DOHH2 (cell line): Measurements from ENCODE around the gene LIF.

Experiments
- H3F3A ChIP-seq: fragments of 200-600 bp; sonication (generic), shearing (Covaris generic); 2 replicates; pipeline ENCODE4 v1.6.0; 2016; ENCODE audit warnings: antibody characterized with exemption, mild to moderate bottlenecking; ENCODE audit not compliant: control insufficient read depth, insufficient read depth
- H3K27ac ChIP-seq: fragments of 200-600 bp; sonication (generic); 2 replicates; pipeline ENCODE4 v1.5.1; 2014; ENCODE audit warnings: low read depth, mild to moderate bottlenecking, low read length, moderate library complexity
- H3K27me3 ChIP-seq: fragments of 200-600 bp; sonication (generic); 2 replicates; pipeline ENCODE4 v1.6.1; 2014; ENCODE audit warnings: mild to moderate bottlenecking, low read length, mixed read lengths; ENCODE audit not compliant: control insufficient read depth
- H3K36me3 ChIP-seq: fragments of 200-600 bp; sonication (generic); 2 replicates; pipeline ENCODE4 v1.6.1; 2014; ENCODE audit warnings: mild to moderate bottlenecking, low read length, moderate library complexity, mixed read lengths; ENCODE audit not compliant: control insufficient read depth
- H3K4me1 ChIP-seq: fragments of 200-600 bp; sonication (generic); 2 replicates; pipeline ENCODE4 v1.6.1; 2014; ENCODE audit warnings: mild to moderate bottlenecking, low read length, mixed read lengths; ENCODE audit not compliant: control insufficient read depth
- H3K4me2 ChIP-seq: fragments of 200-600 bp; sonication (generic); 2 replicates; pipeline ENCODE4 v1.6.0; 2014; ENCODE audit warnings: mild to moderate bottlenecking, low read length, moderate library complexity
- H3K4me3 ChIP-seq: fragments of 200-600 bp; sonication (generic); 2 replicates; pipeline ENCODE4 v1.5.1; 2014; ENCODE audit warnings: mild to moderate bottlenecking, low read length, mixed read lengths
- H3K79me2 ChIP-seq: fragments of 200-600 bp; sonication (generic); 2 replicates; pipeline ENCODE4 v1.6.1; 2014; ENCODE audit warnings: mild to moderate bottlenecking, low read length, mixed read lengths; ENCODE audit not compliant: control insufficient read depth
- H3K9me2 ChIP-seq: fragments of 200-600 bp; sonication (generic); replicated peaks from 2 replicates; pipeline ENCODE4 v1.6.1; 2014; ENCODE audit warnings: mild to moderate bottlenecking, low read length, mixed read lengths; ENCODE audit not compliant: control insufficient read depth
- H3K9me3 ChIP-seq: fragments of 200-600 bp; sonication (generic); 2 replicates; pipeline ENCODE4 v1.6.1; 2014; ENCODE audit warnings: antibody characterized with exemption, low read length, mixed read lengths; ENCODE audit not compliant: control insufficient read depth, insufficient read depth
- H4K20me1 ChIP-seq: fragments of 200-600 bp; sonication (generic); 2 replicates; pipeline ENCODE4 v1.6.0; 2014; ENCODE audit warnings: low read depth, mild to moderate bottlenecking, antibody characterized with exemption, low read length, moderate library complexity; ENCODE audit not compliant: control insufficient read depth, insufficient read depth
- CTCF ChIP-seq: fragments of 200-600 bp; sonication (generic); IDR thresholded peaks from one replicate; pipeline ENCODE4 v1.5.1; 2014; ENCODE audit warnings: antibody characterized with exemption, mild to moderate bottlenecking, low read depth, low read length; ENCODE audit not compliant: poor library complexity, severe bottlenecking
- EZH2phosphoT487 ChIP-seq: fragments of 200-600 bp; sonication (generic); IDR thresholded peaks from 2 replicates; pipeline ENCODE4 v1.6.1; 2017; ENCODE audit warnings: borderline replicate concordance, mild to moderate bottlenecking, antibody characterized with exemption, low read length, moderate library complexity, mixed read lengths

Gene LIF

GRCh38 chr22:30246814-30247376, 336 bp upstream of the LIF start:
- H3F3A ChIP-seq = no peaks in the 10 kb centered on the region
- TF ChIP-seq EZH2phosphoT487 (no peak), CTCF (no peak)
- no peak overlapping the region for H3K27ac ChIP-seq
- no peaks in the 10 kb centered on the region for H3K9me2 ChIP-seq
- no peaks in the 10 kb centered on the region for H3K4me1 ChIP-seq
- no peaks in the 10 kb centered on the region for H3K36me3 ChIP-seq
- H3K9me3 ChIP-seq = no peaks in the 10 kb centered on the region
- no peak overlapping the region for H3K4me3 ChIP-seq
- no peak overlapping the region for H3K4me2 ChIP-seq
- no peaks in the 10 kb centered on the region for H3K79me2 ChIP-seq
- peaks cover 29% of the 10 kb centered on the region for H3K27me3 ChIP-seq
- H4K20me1 ChIP-seq = no peaks in the 10 kb centered on the region

GRCh38 chr22:30245181-30245984, 1.2 kb downstream of the LIF start:
- no peak overlapping the region for H3K4me3 ChIP-seq
- H3K9me3 ChIP-seq = no peaks in the 10 kb centered on the region
- no peaks in the 10 kb centered on the region for H3K36me3 ChIP-seq
- no peaks in the 10 kb centered on the region for H3K4me1 ChIP-seq
- TF ChIP-seq CTCF (no peak), EZH2phosphoT487 (no peak)
- H3K27ac ChIP-seq = no peak overlapping the region
- H4K20me1 ChIP-seq = no peaks in the 10 kb centered on the region
- no peaks in the 10 kb centered on the region for H3F3A ChIP-seq
- H3K4me2 ChIP-seq = no peak overlapping the region
- no peaks in the 10 kb centered on the region for H3K79me2 ChIP-seq
- H3K27me3 ChIP-seq = peaks cover 29% of the 10 kb centered on the region
- H3K9me2 ChIP-seq = no peaks in the 10 kb centered on the region

GRCh38 chr22:30244641-30245040, 1.9 kb downstream of the LIF start:
- Histone ChIP-seq H3K4me2 (no peak overlapping the region), H4K20me1 (no peaks in the 10 kb centered on the region), H3K9me2 (no peaks in the 10 kb centered on the region), H3K36me3 (no peaks in the 10 kb centered on the region), H3K27me3 (peaks cover 29% of the 10 kb centered on the region), H3F3A (no peaks in the 10 kb centered on the region), H3K9me3 (no peaks in the 10 kb centered on the region), H3K79me2 (no peaks in the 10 kb centered on the region), H3K4me1 (no peaks in the 10 kb centered on the region), H3K27ac (no peak overlapping the region), H3K4me3 (no peak overlapping the region)
- TF ChIP-seq EZH2phosphoT487 (no peak), CTCF (no peak)
